Measurements from ENCODE around the gene SLC25A51.

The SLC25A51 gene

GRCh38 chr9:37870081-37870798 is 33.7 kb downstream of the SLC25A51 start:
- TF ChIP-seq CTCF (IDR thresholded peaks at IDR 0.05; ENCODE audit: low read length, missing control alignments), result no peak
- no peak overlapping the region for H3K4me3 ChIP-seq (replicated peaks; ENCODE audit: low read depth, low read length)
- DNase-seq (ENCODE audit: low read depth), result no peak

- TF ChIP-seq CTCF (IDR thresholded peaks at IDR 0.05; ENCODE audit: low read length, missing control alignments), result no peak
- H3K4me3 ChIP-seq (replicated peaks; ENCODE audit: low read depth, low read length), result no peak overlapping the region
- no peak for DNase-seq (ENCODE audit: low read depth)
Measured at GRCh38 chr9:37862530-37862929, 41.4 kb downstream of the SLC25A51 start.

GRCh38 chr9:37859043-37859442 is 44.9 kb downstream of the SLC25A51 start:
- peak; percentile 25 for TF ChIP-seq CTCF (IDR thresholded peaks at IDR 0.05; ENCODE audit: low read length, missing control alignments)
- peak; percentile 46 for DNase-seq (ENCODE audit: low read depth)
- H3K4me3 ChIP-seq (replicated peaks; ENCODE audit: low read depth, low read length), result no peak overlapping the region

GRCh38 chr9:37856551-37856950 is 47.4 kb downstream of the SLC25A51 start:
- H3K4me3 ChIP-seq (replicated peaks; ENCODE audit: low read depth, low read length), result no peak overlapping the region
- TF ChIP-seq CTCF (IDR thresholded peaks at IDR 0.05; ENCODE audit: low read length, missing control alignments), result no peak
- DNase-seq (ENCODE audit: low read depth), result no peak

- TF ChIP-seq CTCF (IDR thresholded peaks at IDR 0.05; ENCODE audit: low read length, missing control alignments), result no peak
- DNase-seq (ENCODE audit: low read depth), result no peak
- H3K4me3 ChIP-seq (replicated peaks; ENCODE audit: low read depth, low read length), result no peak overlapping the region
Measured at GRCh38 chr9:37852222-37852621, 51.7 kb downstream of the SLC25A51 start.

GRCh38 chr9:37840560-37841194 is 63.2 kb downstream of the SLC25A51 start:
- no peak for TF ChIP-seq CTCF (IDR thresholded peaks at IDR 0.05; ENCODE audit: low read length, missing control alignments)
- H3K4me3 ChIP-seq (replicated peaks; ENCODE audit: low read depth, low read length), result no peak overlapping the region
- peak; percentile 82 for DNase-seq (ENCODE audit: low read depth)
